Measurements from ENCODE around the gene SPRTN. TPM values are rescaled to one million over a fixed set of nuclear protein-coding genes. Genes with fewer than 3 reads are reported as not detected.

SPRTN gene
- total RNA-seq, 1 experiment from 2014 or later = 30.4 TPM

DNA sequence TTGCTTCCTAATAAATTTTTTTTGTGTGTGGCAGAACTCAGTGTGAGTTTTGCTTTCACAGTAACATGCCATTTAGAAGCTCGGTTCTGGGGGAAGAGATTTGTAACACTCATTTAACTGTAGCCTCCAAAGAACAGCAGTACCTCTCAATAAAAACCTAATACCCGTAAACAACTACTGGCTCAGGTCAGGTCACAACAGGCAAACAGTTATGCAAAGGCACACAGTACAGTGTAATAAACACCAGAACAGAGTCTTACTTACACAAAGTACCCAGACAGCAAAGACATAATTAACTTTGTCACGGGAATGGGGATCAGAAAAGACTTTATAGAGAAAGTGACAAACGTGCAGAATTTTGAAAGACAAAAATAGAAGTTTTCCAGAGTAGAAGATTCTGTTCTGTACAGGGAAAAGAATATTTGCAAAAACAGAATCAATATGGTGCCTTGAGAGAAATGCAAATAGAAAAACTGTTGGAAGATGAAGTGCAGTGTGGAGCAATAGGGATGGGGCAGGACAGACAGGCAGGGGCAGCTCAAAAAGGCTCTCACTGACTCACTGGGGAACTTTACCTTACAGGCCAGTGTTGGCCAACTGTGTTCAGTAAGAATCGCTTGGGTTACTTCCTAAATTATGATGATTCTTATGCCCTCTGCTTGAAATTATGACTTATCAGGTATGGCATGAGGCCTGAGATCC, 45.2 kb downstream of the SPRTN start:
- peak; percentile 85 for DNase-seq (ENCODE audit: unreplicated experiment)
- CTCF ChIA-PET = interaction anchor here (0.6 to 1.9 kb wide), 3 partner anchors 24 to 207 kb away, joined by 3 to 4 read pairs (median 3); no protein-coding TSS in a partner anchor
- Mint-ChIP-seq H3K9me3 (ENCODE audit: unreplicated experiment) (no peaks in the 10 kb centered on the region), H3K27me3 (ENCODE audit: insufficient read depth, unreplicated experiment) (no peaks in the 10 kb centered on the region), H3K4me3 (ENCODE audit: unreplicated experiment) (no peak overlapping the region), H3K27ac (ENCODE audit: low read depth, unreplicated experiment) (no peak overlapping the region), H3K36me3 (ENCODE audit: insufficient read depth, unreplicated experiment) (no peaks in the 10 kb centered on the region), H3K4me1 (ENCODE audit: insufficient read depth, unreplicated experiment) (peaks cover 15% of the 10 kb centered on the region)
- TF ChIP-seq, protein P1, sequence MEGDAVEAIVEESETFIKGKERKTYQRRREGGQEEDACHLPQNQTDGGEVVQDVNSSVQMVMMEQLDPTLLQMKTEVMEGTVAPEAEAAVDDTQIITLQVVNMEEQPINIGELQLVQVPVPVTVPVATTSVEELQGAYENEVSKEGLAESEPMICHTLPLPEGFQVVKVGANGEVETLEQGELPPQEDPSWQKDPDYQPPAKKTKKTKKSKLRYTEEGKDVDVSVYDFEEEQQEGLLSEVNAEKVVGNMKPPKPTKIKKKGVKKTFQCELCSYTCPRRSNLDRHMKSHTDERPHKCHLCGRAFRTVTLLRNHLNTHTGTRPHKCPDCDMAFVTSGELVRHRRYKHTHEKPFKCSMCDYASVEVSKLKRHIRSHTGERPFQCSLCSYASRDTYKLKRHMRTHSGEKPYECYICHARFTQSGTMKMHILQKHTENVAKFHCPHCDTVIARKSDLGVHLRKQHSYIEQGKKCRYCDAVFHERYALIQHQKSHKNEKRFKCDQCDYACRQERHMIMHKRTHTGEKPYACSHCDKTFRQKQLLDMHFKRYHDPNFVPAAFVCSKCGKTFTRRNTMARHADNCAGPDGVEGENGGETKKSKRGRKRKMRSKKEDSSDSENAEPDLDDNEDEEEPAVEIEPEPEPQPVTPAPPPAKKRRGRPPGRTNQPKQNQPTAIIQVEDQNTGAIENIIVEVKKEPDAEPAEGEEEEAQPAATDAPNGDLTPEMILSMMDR (IDR thresholded peaks at IDR 0.05; ENCODE audit: unreplicated experiment) = no peak
- BruUV-seq (replicated peaks) = no TSS peak
- POLR2A ChIA-PET = interaction anchor here (0.6 to 3.9 kb wide), 15 partner anchors 9 to 1839 kb away, joined by 3 to 47 read pairs (median 4); partner anchors contain the start of genes EGLN1, EXOC8 and SPRTN
- intact Hi-C loops (cut with micrococcal nuclease) = loop anchor here (2.0 kb wide), 1 partner anchor 37 kb away; no protein-coding TSS in a partner anchor

DNA sequence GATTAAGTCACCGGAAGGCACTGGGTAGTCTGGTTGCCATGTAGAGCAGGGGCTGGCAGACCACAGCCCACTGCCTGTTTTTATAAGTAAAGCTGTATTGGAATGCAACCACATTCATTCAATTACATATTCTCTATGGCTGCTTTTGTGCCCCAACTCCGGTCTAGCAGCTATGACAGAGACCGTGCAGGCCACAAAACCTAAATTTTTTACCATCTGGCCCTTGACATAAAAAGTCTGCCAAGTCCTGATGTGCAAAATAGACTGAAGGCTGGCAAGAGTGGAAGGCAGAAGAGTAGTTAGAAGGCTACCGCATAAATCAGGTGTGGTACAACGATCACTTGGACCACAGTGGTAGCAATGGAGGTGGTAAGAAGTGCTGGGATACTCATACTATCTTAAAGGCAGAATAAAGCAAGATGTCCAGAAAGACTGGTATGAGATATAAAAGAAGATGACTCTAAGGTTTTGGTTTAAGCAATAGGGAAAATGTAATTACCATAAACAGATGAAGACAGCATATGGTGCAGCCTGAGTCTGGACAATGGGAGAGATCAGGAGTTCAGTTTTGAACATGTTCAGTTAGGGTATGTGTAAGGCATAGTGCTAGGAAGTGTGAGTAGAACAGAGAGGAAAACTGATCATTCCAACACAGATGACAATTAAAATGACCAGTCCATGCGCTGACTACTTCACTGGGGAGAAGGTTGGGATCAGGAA, 46.8 kb downstream of the SPRTN start:
- peaks cover 20% of the 10 kb centered on the region for H3K4me1 Mint-ChIP-seq (ENCODE audit: insufficient read depth, unreplicated experiment)
- no peak overlapping the region for H3K4me3 Mint-ChIP-seq (ENCODE audit: unreplicated experiment)
- TF ChIP-seq, protein P1 (IDR thresholded peaks at IDR 0.05; ENCODE audit: unreplicated experiment) = no peak
- BruUV-seq (replicated peaks) = no TSS peak
- ChIA-PET CTCF (interaction anchor here (0.7 to 1.5 kb wide), 2 partner anchors 10 to 1003 kb away, joined by 3 read pairs; no protein-coding TSS in a partner anchor), POLR2A (interaction anchor here (0.7 to 3.4 kb wide), 16 partner anchors 8 to 47 kb away, joined by 3 to 24 read pairs (median 4); partner anchors contain the start of genes EGLN1, EXOC8 and SPRTN)
- no peak for DNase-seq (ENCODE audit: unreplicated experiment)
- H3K27ac Mint-ChIP-seq (ENCODE audit: low read depth, unreplicated experiment) = no peak overlapping the region
- no peaks in the 10 kb centered on the region for H3K36me3 Mint-ChIP-seq (ENCODE audit: insufficient read depth, unreplicated experiment)
- intact Hi-C loops (cut with micrococcal nuclease) = no loop called here
- no peaks in the 10 kb centered on the region for H3K9me3 Mint-ChIP-seq (ENCODE audit: unreplicated experiment)
- no peaks in the 10 kb centered on the region for H3K27me3 Mint-ChIP-seq (ENCODE audit: insufficient read depth, unreplicated experiment)

DNA sequence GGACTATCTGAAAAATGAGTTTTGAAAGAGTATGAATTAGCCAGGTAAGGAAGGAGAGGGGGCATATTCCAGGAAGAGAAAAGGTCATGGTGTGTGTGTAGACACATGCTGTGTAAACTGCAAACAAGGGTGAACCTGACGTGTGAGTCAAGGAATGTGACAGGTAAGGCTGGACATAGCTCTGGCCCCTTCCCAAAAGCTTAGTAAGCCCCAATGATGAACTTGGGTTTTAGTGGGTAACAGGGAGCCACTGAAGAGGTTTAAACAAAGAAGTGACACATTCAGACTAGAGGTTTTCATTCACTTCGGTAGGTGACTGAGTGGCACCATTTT, 47.3 kb downstream of the SPRTN start:
- TF ChIP-seq, protein P1 (IDR thresholded peaks at IDR 0.05; ENCODE audit: unreplicated experiment) = no peak
- H3K27me3 Mint-ChIP-seq (ENCODE audit: insufficient read depth, unreplicated experiment) = no peaks in the 10 kb centered on the region
- no peaks in the 10 kb centered on the region for H3K9me3 Mint-ChIP-seq (ENCODE audit: unreplicated experiment)
- intact Hi-C loops (cut with micrococcal nuclease) = no loop called here
- no peak overlapping the region for H3K4me3 Mint-ChIP-seq (ENCODE audit: unreplicated experiment)
- POLR2A ChIA-PET = interaction anchor here (0.6 to 3.4 kb wide), 17 partner anchors 8 to 205 kb away, joined by 3 to 24 read pairs (median 4); partner anchors contain the start of genes EGLN1, EXOC8 and SPRTN
- CTCF ChIA-PET = interaction anchor here (0.7 to 1.6 kb wide), 3 partner anchors 11 to 1003 kb away, joined by 3 read pairs; no protein-coding TSS in a partner anchor
- H3K27ac Mint-ChIP-seq (ENCODE audit: low read depth, unreplicated experiment) = no peak overlapping the region
- peaks cover 26% of the 10 kb centered on the region for H3K4me1 Mint-ChIP-seq (ENCODE audit: insufficient read depth, unreplicated experiment)
- H3K36me3 Mint-ChIP-seq (ENCODE audit: insufficient read depth, unreplicated experiment) = no peaks in the 10 kb centered on the region
- BruUV-seq (replicated peaks) = no TSS peak
- DNase-seq (ENCODE audit: unreplicated experiment) = peak; percentile 79

DNA sequence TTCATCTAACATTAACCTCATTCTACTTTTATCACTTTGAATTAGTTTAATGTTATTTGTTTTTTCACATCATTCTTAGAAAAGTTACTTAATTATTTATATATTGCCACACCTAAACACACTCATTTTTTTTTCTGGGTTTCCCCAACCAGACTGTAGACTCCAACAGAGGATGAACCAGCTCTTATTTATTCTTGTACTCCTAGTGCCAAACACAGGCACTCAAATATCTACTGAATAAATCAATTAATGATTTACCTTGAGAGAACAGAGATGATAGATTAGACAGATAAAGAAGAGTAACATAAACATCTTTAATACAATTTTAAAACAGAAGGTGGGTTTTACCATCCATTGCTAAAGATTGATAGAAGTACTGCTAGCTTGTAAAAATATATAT, 48.4 kb downstream of the SPRTN start:
- no TSS peak for BruUV-seq (replicated peaks)
- no peaks in the 10 kb centered on the region for H3K9me3 Mint-ChIP-seq (ENCODE audit: unreplicated experiment)

More for the DNA sequence above, 48.4 kb downstream of the SPRTN start:
- ChIA-PET CTCF (interaction anchor here (0.7 to 1.7 kb wide), 4 partner anchors 21 to 1031 kb away, joined by 3 read pairs; no protein-coding TSS in a partner anchor), POLR2A (interaction anchor here (1.0 to 3.4 kb wide), 11 partner anchors 9 to 120 kb away, joined by 3 to 24 read pairs (median 6); partner anchors contain the start of genes EGLN1, EXOC8 and SPRTN)
- DNase-seq (ENCODE audit: unreplicated experiment) = no peak
- H3K27ac Mint-ChIP-seq (ENCODE audit: low read depth, unreplicated experiment) = no peak overlapping the region
- intact Hi-C loops (cut with micrococcal nuclease) = no loop called here
- H3K4me3 Mint-ChIP-seq (ENCODE audit: unreplicated experiment) = no peak overlapping the region
- TF ChIP-seq, protein P1 (IDR thresholded peaks at IDR 0.05; ENCODE audit: unreplicated experiment) = no peak
- peaks cover 33% of the 10 kb centered on the region for H3K4me1 Mint-ChIP-seq (ENCODE audit: insufficient read depth, unreplicated experiment)
- H3K36me3 Mint-ChIP-seq (ENCODE audit: insufficient read depth, unreplicated experiment) = no peaks in the 10 kb centered on the region
- H3K27me3 Mint-ChIP-seq (ENCODE audit: insufficient read depth, unreplicated experiment) = no peaks in the 10 kb centered on the region
